ENCODE results near the gene ARMC3. TPM values are rescaled to one million over a fixed set of nuclear protein-coding genes. Genes with fewer than 3 reads are reported as not detected.

ARMC3 gene
- total RNA-seq, 1 donor from 2014 or later, result not detected

GRCh38 chr10:23075672-23076071, 147.8 kb downstream of the ARMC3 start:
- Mint-ChIP-seq H3K36me3 (ENCODE audit: unreplicated experiment) (no peaks in the 10 kb centered on the region), H3K4me1 (ENCODE audit: unreplicated experiment) (no peaks in the 10 kb centered on the region), H3K4me3 (ENCODE audit: unreplicated experiment) (no peak overlapping the region), H3K27me3 (ENCODE audit: unreplicated experiment) (peaks cover 39% of the 10 kb centered on the region), H3K9me3 (ENCODE audit: unreplicated experiment) (no peaks in the 10 kb centered on the region), H3K27ac (ENCODE audit: unreplicated experiment) (no peak overlapping the region)
- TF ChIP-seq CTCF (IDR thresholded peaks at IDR 0.05), result no peak
- DNase-seq (ENCODE audit: extremely low spot score, unreplicated experiment), result no peak

- Mint-ChIP-seq H3K36me3 (ENCODE audit: unreplicated experiment) (no peaks in the 10 kb centered on the region), H3K27ac (ENCODE audit: unreplicated experiment) (no peak overlapping the region), H3K27me3 (ENCODE audit: unreplicated experiment) (peaks cover 59% of the 10 kb centered on the region), H3K4me3 (ENCODE audit: unreplicated experiment) (no peak overlapping the region), H3K4me1 (ENCODE audit: unreplicated experiment) (no peaks in the 10 kb centered on the region), H3K9me3 (ENCODE audit: unreplicated experiment) (no peaks in the 10 kb centered on the region)
- DNase-seq (ENCODE audit: extremely low spot score, unreplicated experiment), result no peak
- TF ChIP-seq CTCF (IDR thresholded peaks at IDR 0.05), result no peak
Measured at GRCh38 chr10:23078114-23078513, 150.3 kb downstream of the ARMC3 start.

- DNase-seq (ENCODE audit: extremely low spot score, unreplicated experiment), result no peak
Measured at GRCh38 chr10:23079700-23080099, 151.8 kb downstream of the ARMC3 start.

GRCh38 chr10:23080262-23080661, 152.4 kb downstream of the ARMC3 start:
- H3K4me1 Mint-ChIP-seq (ENCODE audit: unreplicated experiment), result no peaks in the 10 kb centered on the region
- no peaks in the 10 kb centered on the region for H3K36me3 Mint-ChIP-seq (ENCODE audit: unreplicated experiment)
- H3K4me3 Mint-ChIP-seq (ENCODE audit: unreplicated experiment), result no peak overlapping the region
- H3K9me3 Mint-ChIP-seq (ENCODE audit: unreplicated experiment), result no peaks in the 10 kb centered on the region
- H3K27ac Mint-ChIP-seq (ENCODE audit: unreplicated experiment), result no peak overlapping the region
- H3K27me3 Mint-ChIP-seq (ENCODE audit: unreplicated experiment), result peaks cover 66% of the 10 kb centered on the region
- DNase-seq (ENCODE audit: extremely low spot score, unreplicated experiment), result no peak
- no peak for TF ChIP-seq CTCF (IDR thresholded peaks at IDR 0.05)

More at GRCh38 chr10:23079700-23080099, 151.8 kb downstream of the ARMC3 start:
- H3K36me3 Mint-ChIP-seq (ENCODE audit: unreplicated experiment), result no peaks in the 10 kb centered on the region
- H3K27ac Mint-ChIP-seq (ENCODE audit: unreplicated experiment), result no peak overlapping the region
- no peak for TF ChIP-seq CTCF (IDR thresholded peaks at IDR 0.05)
- no peaks in the 10 kb centered on the region for H3K4me1 Mint-ChIP-seq (ENCODE audit: unreplicated experiment)
- no peaks in the 10 kb centered on the region for H3K9me3 Mint-ChIP-seq (ENCODE audit: unreplicated experiment)
- H3K27me3 Mint-ChIP-seq (ENCODE audit: unreplicated experiment), result peaks cover 63% of the 10 kb centered on the region
- no peak overlapping the region for H3K4me3 Mint-ChIP-seq (ENCODE audit: unreplicated experiment)

- no peak overlapping the region for H3K4me3 Mint-ChIP-seq (ENCODE audit: unreplicated experiment)
- DNase-seq (ENCODE audit: extremely low spot score, unreplicated experiment), result no peak
- no peak for TF ChIP-seq CTCF (IDR thresholded peaks at IDR 0.05)
- no peaks in the 10 kb centered on the region for H3K36me3 Mint-ChIP-seq (ENCODE audit: unreplicated experiment)
- H3K9me3 Mint-ChIP-seq (ENCODE audit: unreplicated experiment), result no peaks in the 10 kb centered on the region
- no peaks in the 10 kb centered on the region for H3K4me1 Mint-ChIP-seq (ENCODE audit: unreplicated experiment)
- no peak overlapping the region for H3K27ac Mint-ChIP-seq (ENCODE audit: unreplicated experiment)
- peaks cover 63% of the 10 kb centered on the region for H3K27me3 Mint-ChIP-seq (ENCODE audit: unreplicated experiment)
Measured at GRCh38 chr10:23081221-23081750, 153.4 kb downstream of the ARMC3 start.

All from osteocyte (in vitro differentiated cells).